GM10248 (cell line): Measurements from ENCODE around the gene ETV7.

Experiments
- CTCF ChIA-PET: fragments of 300-600 bp; sonication (Branson Sonifier 250); formaldehyde crosslinking; extraction: SDS; loops from one replicate; lab custom pipeline; 2021; ENCODE audit warnings: antibody characterized with exemption; lab: Yijun Ruan, JAX
- POLR2A ChIA-PET: fragments of 350-650 bp; sonication (Branson Sonifier 250); formaldehyde crosslinking; extraction: SDS; loops from one replicate; lab custom pipeline; 2020; ENCODE audit warnings: antibody characterized with exemption; lab: Yijun Ruan, JAX
- DNase-seq: peaks from one replicate; pipeline ENCODE4 v3.0.0; 2012; ENCODE audit errors: extremely low spot score
- TF ChIP-seq, protein P1 (sequence below): IDR thresholded peaks from 2 replicates; pipeline ENCODE4 v1.5.1; 2012; ENCODE audit warnings: mild to moderate bottlenecking, low read depth; ENCODE audit errors: extremely low read depth, missing control alignments, control extremely low read depth

ETV7 gene

DNA sequence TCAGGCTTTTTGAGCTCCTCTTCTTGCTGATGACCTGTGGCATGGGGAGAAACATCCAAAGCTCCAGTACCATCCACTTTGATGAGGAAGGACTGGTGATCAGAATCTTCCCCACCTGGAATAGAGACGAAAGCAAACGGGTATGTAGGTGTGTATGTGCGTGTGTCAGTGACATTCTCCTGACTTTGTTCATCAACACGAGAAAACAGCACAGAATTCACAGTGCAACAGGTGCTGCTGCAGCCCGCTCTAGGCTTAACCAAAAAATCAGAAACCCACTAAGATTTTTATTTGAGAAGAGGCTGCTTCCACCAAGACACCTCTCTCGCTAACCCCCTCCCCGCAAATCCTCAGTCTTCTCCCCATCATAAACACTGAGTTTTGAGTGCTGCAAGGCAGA, 58.9 kb downstream of the ETV7 start:
- ChIA-PET CTCF (interaction anchor here (1.5 to 4.0 kb wide), 2 partner anchors 12 to 27 kb away, joined by 8 to 28 read pairs; no protein-coding TSS in a partner anchor), POLR2A (no interaction called here)
- no peak for DNase-seq
- TF ChIP-seq, protein P1, sequence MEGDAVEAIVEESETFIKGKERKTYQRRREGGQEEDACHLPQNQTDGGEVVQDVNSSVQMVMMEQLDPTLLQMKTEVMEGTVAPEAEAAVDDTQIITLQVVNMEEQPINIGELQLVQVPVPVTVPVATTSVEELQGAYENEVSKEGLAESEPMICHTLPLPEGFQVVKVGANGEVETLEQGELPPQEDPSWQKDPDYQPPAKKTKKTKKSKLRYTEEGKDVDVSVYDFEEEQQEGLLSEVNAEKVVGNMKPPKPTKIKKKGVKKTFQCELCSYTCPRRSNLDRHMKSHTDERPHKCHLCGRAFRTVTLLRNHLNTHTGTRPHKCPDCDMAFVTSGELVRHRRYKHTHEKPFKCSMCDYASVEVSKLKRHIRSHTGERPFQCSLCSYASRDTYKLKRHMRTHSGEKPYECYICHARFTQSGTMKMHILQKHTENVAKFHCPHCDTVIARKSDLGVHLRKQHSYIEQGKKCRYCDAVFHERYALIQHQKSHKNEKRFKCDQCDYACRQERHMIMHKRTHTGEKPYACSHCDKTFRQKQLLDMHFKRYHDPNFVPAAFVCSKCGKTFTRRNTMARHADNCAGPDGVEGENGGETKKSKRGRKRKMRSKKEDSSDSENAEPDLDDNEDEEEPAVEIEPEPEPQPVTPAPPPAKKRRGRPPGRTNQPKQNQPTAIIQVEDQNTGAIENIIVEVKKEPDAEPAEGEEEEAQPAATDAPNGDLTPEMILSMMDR: no peak

DNA sequence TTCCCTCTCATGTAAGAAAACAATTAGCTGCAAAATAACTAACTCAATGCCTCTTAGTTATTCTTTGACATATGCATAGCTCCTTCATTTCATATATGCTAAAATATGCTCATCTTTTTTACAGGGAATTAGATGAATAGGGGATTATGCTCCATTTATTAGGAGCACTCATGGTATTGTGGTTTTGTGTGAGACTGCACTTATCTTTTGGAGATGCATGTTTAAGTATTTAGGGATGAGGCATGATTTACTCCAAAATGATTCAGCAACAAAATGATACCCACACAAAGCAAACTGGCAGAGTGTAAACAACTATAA, 59.6 kb downstream of the ETV7 start:
- CTCF ChIA-PET: interaction anchor here (1.0 to 3.9 kb wide), 5 partner anchors 8 to 34 kb away, joined by 3 to 20 read pairs (median 10); partner anchors contain the start of gene BNIP5
- POLR2A ChIA-PET: no interaction called here
- no peak for DNase-seq
- TF ChIP-seq, protein P1: no peak

DNA sequence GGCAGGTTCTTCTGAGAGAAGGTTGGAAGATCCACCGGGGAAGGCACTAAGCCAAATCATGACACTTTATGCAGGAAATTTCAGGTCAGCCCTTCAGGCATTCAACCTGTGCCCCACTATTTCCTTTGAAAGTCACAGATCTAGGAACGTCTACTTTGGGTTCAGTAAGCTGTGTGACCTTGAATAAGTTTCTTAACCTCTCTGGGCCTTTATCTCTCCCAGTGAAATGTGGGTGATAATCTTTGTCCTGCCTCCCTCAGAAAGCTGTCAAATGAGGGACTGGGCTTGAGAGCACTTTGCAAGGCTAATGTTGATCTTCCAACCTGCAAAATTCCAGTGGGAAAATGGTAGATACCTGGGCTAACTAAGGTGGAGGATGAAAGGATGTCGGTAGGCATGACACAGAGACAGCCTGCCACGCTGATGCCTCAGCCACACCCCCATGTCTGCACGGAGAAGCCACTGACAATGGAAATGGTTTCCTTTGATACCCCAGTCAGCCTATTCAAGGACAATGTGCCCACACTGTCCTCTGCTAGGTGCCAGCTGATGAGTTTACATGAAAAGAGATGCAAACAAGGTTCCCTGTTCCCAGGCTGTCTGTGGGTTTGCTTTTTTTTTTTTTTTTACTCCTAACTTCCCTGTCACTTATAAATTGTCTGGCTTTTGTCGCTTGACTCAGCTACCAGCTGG, 60.1 kb downstream of the ETV7 start:
- CTCF ChIA-PET: interaction anchor here (1.0 to 3.9 kb wide), 5 partner anchors 9 to 34 kb away, joined by 3 to 20 read pairs (median 10); partner anchors contain the start of gene BNIP5
- POLR2A ChIA-PET: no interaction called here
- no peak for DNase-seq
- TF ChIP-seq, protein P1: no peak

DNA sequence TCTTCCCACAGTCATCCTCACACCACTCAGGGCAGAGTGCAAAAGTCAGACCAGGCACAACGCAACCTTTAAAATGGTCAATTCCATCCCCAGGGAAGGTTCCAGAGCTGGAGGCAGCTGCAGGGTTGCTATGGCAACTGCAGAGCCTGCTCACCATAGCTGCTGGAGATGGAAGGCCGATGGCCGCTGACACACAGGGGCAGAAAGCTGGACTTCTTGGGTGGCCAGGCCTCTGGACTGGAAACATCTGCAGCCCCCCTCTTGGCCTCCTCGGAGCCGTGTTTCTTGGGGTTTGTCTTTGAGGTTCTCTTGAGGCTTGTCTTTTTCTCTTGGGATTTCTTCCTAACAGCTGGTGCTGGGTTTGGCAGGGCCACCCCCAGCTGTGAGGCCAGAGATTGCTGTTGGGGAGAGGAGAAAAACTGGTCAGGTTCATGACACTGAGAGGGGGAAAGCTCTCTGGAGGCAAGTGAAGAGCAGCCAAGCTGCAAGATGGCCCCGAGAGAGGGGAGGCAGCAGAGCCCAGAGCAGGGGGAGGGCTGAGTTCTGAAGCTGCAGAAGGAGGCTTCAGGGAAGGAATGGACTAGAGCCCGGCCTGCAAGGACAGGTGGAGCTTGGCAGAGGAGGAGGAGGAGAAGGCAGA, 61.0 kb downstream of the ETV7 start:
- CTCF ChIA-PET: interaction anchor here (0.7 to 3.9 kb wide), 5 partner anchors 9 to 24 kb away, joined by 3 to 20 read pairs (median 10); partner anchors contain the start of gene BNIP5
- DNase-seq: no peak
- TF ChIP-seq, protein P1: no peak
- POLR2A ChIA-PET: no interaction called here

DNA sequence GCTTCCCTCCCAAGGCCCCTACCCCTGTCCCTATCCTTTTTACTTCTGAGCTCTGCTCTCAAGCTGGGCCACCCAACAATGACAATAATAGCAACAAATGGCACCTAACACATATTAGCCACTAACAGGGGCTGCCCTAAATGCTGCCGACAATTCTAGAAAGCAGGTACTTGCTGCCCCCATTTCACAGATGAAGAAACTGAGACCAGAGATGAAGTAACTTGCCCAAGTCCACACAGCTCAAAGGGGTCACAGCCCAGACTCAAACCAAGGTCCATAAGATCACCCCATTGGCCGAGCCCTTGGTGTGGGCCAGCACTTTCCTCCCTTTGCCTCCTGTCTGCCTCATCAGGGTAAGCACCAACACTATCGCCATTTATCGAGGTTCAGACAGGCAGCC, 62.8 kb downstream of the ETV7 start:
- POLR2A ChIA-PET: no interaction called here
- CTCF ChIA-PET: interaction anchor here (1.4 to 3.9 kb wide), 5 partner anchors 8 to 36 kb away, joined by 3 to 20 read pairs (median 6); partner anchors contain the start of gene BNIP5
- no peak for DNase-seq
- TF ChIP-seq, protein P1: no peak

DNA sequence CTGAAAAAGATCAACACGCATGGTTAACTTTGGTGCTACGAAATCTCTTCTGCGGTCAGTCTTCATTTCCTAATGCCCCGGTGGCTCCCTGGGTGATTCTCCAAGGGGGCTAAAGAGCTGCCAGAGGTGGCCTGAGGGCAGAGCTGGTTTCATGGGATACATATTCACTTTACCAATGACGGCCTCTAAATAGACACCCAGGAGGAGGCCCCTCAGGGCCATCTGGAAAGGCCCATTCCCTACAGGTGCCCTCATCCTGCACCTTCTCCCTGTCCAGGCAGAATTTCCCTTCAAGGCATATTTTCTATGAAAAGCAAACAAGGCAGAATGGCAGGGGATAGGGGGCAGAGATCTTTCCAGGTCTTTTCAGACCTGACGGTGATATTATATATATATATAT, 63.3 kb downstream of the ETV7 start:
- no peak for DNase-seq
- TF ChIP-seq, protein P1: no peak
- ChIA-PET POLR2A (no interaction called here), CTCF (interaction anchor here (1.6 to 3.9 kb wide), 3 partner anchors 8 to 22 kb away, joined by 3 to 20 read pairs (median 6); no protein-coding TSS in a partner anchor)
